Measurements from ENCODE around the gene RASAL2.

DNA sequence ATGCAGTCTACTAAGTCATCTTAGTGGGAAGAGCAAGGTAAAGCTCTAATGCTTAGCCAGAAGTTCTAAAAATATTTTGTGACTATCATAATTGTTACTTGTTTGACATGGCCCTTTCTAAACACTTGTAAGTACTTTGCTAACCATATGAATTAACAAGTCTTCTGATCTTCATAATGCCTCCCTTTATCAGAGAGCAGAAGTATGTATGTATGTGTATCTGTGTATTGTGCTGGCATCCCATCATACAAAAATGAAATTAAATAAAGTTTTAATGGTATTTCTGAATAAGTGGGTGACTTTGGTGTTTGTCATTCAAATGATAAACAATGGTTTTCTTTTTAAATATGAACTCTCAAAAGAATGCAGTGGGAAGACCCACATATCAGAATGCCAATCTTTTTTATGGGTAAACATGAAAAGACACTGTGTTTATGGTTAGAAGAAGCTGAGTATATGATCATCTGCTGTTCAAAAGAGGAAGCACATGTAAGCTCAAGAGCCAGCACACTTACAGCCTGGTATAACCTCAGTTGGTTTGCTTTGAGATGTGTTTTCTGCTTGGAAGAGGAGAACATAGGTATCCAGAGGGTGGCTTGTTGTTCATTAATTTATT lies 243.3 kb downstream of the RASAL2 start:
- TF ChIP-seq CREB1 (CRISPR knock-in tag; IDR thresholded peaks at IDR 0.05; ENCODE audit: low read depth) (no peak), ZNF331 (CRISPR knock-in tag; IDR thresholded peaks at IDR 0.05; ENCODE audit: low read depth) (no peak), JUNB (IDR thresholded peaks at IDR 0.05; ENCODE audit: unreplicated experiment) (no peak), NANOG (IDR thresholded peaks at IDR 0.05; ENCODE audit: borderline replicate concordance) (no peak), EZH2 (IDR thresholded peaks at IDR 0.05; ENCODE audit: low read depth, unreplicated experiment) (no peak), REST (IDR thresholded peaks at IDR 0.05; ENCODE audit: unreplicated experiment) (no peak), POLR2AphosphoS5 (IDR thresholded peaks at IDR 0.05; ENCODE audit: low read depth) (no peak), EZH2phosphoT487 (IDR thresholded peaks at IDR 0.05; ENCODE audit: unreplicated experiment) (no peak), ETS1 (IDR thresholded peaks at IDR 0.05) (no peak), ZNF114 (CRISPR knock-in tag; IDR thresholded peaks at IDR 0.05) (no peak), STAT1 (IDR thresholded peaks at IDR 0.05; ENCODE audit: unreplicated experiment) (no peak)
- TF ChIP-seq, protein P1, sequence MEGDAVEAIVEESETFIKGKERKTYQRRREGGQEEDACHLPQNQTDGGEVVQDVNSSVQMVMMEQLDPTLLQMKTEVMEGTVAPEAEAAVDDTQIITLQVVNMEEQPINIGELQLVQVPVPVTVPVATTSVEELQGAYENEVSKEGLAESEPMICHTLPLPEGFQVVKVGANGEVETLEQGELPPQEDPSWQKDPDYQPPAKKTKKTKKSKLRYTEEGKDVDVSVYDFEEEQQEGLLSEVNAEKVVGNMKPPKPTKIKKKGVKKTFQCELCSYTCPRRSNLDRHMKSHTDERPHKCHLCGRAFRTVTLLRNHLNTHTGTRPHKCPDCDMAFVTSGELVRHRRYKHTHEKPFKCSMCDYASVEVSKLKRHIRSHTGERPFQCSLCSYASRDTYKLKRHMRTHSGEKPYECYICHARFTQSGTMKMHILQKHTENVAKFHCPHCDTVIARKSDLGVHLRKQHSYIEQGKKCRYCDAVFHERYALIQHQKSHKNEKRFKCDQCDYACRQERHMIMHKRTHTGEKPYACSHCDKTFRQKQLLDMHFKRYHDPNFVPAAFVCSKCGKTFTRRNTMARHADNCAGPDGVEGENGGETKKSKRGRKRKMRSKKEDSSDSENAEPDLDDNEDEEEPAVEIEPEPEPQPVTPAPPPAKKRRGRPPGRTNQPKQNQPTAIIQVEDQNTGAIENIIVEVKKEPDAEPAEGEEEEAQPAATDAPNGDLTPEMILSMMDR (conservative IDR thresholded peaks at IDR 0.05; ENCODE audit: low read depth in 2 of 2) = no peak

All from GM23338 (cell line).